HepG2 (cell line): Measurements from ENCODE around the gene TIMM13. TPM values are rescaled to one million over a fixed set of nuclear protein-coding genes. Genes with fewer than 3 reads are reported as not detected.

Experiments used
- HINFP ChIP-seq: sonication (generic); formaldehyde crosslinking; IDR thresholded peaks from 2 replicates; pipeline ENCODE4 v1.4.0; 2020; ENCODE audit warnings: low read depth, mild to moderate bottlenecking, missing genetic modification reagents
- HNF4G ChIP-seq, 2 experiments: sonication (generic) in 1 of 2; formaldehyde crosslinking in 1 of 2; IDR thresholded peaks; 2 replicates each; pipeline versions ENCODE4 v1.4.0 to v1.6.1; 2011 to 2020; ENCODE audit warnings: borderline replicate concordance in 2 of 2, low read depth in 2 of 2, mild to moderate bottlenecking in 2 of 2, low read length in 1 of 2, missing genetic modification reagents in 1 of 2, moderate library complexity in 1 of 2
- HNRNPH1 ChIP-seq: fragments of 200-400 bp; formaldehyde crosslinking; optimal IDR thresholded peaks from 2 replicates; pipeline ENCODE3; 2017; ENCODE audit warnings: mild to moderate bottlenecking, low read depth, low read length
- HNRNPLL ChIP-seq: fragments of 200-400 bp; formaldehyde crosslinking; IDR thresholded peaks from 2 replicates; pipeline ENCODE4 v1.6.1; 2017; ENCODE audit warnings: mild to moderate bottlenecking, low read depth, low read length; ENCODE audit not compliant: poor library complexity, severe bottlenecking
- NFRKB ChIP-seq: fragments of 450-650 bp; IDR thresholded peaks from 2 replicates; pipeline ENCODE4 v1.6.1; 2017
- NFYB ChIP-seq: sonication (generic); formaldehyde crosslinking; IDR thresholded peaks from 2 replicates; pipeline ENCODE4 v1.4.0; 2020; ENCODE audit warnings: missing genetic modification reagents
- RBAK ChIP-seq: sonication (generic); formaldehyde crosslinking; IDR thresholded peaks from 2 replicates; pipeline ENCODE4 v1.5.1; 2020; ENCODE audit warnings: mild to moderate bottlenecking, missing genetic modification reagents
- SMARCE1 ChIP-seq: fragments of 450-650 bp; IDR thresholded peaks from 2 replicates; pipeline ENCODE4 v1.6.1; 2017; ENCODE audit warnings: borderline replicate concordance
- TP53 ChIP-seq: sonication (generic); formaldehyde crosslinking; conservative IDR thresholded peaks from 2 replicates; pipeline ENCODE4 v1.4.0; 2020; ENCODE audit warnings: missing genetic modification reagents
- ZFP82 ChIP-seq: sonication (generic); formaldehyde crosslinking; IDR thresholded peaks from 2 replicates; pipeline ENCODE4 v1.5.1; 2020; ENCODE audit warnings: mild to moderate bottlenecking, missing genetic modification reagents, borderline replicate concordance
- ZIK1 ChIP-seq: sonication (generic); formaldehyde crosslinking; IDR thresholded peaks from 2 replicates; pipeline ENCODE4 v1.5.0; 2020; ENCODE audit warnings: mild to moderate bottlenecking, low read depth, missing genetic modification reagents, borderline replicate concordance
- ZNF430 ChIP-seq: sonication (generic); formaldehyde crosslinking; IDR thresholded peaks from 2 replicates; pipeline ENCODE4 v1.9.0; 2021; ENCODE audit warnings: mild to moderate bottlenecking, missing genetic modification reagents
- ZNF549 ChIP-seq: sonication (generic); formaldehyde crosslinking; IDR thresholded peaks from 2 replicates; pipeline ENCODE4 v1.5.0; 2020; ENCODE audit warnings: missing genetic modification reagents
- ZNF597 ChIP-seq: sonication (generic); formaldehyde crosslinking; IDR thresholded peaks from 2 replicates; pipeline ENCODE4 v1.5.0; 2020; ENCODE audit warnings: missing genetic modification reagents
- ZNF772 ChIP-seq: sonication (generic); formaldehyde crosslinking; IDR thresholded peaks from 2 replicates; pipeline ENCODE4 v1.5.0; 2020; ENCODE audit warnings: mild to moderate bottlenecking, missing genetic modification reagents
- ZNF83 ChIP-seq: sonication (generic); formaldehyde crosslinking; IDR thresholded peaks from 2 replicates; pipeline ENCODE4 v1.4.0; 2020; ENCODE audit warnings: missing genetic modification reagents, mild to moderate bottlenecking, borderline replicate concordance
- ZNF841 ChIP-seq: sonication (generic); formaldehyde crosslinking; IDR thresholded peaks from 2 replicates; pipeline ENCODE4 v1.8.1; 2023; ENCODE audit warnings: missing genetic modification reagents, borderline replicate concordance
- polyA plus RNA-seq, 8 experiments: library from polyadenylated mRNA; depleted of rRNA in 3 of 8; stranded (reverse) in 7 of 8; unstranded in 1 of 8; fragments of >200 nt; fragmentation: Illumina TruSeq in 4 of 8; extraction: Trizol in 4 of 8; gene quantifications; 2 replicates each; pipeline versions ENCODE4 v1.2.1 to v1.2.3, GENCODE V29; 2011 to 2016; ENCODE audit warnings: low read depth in 4 of 8, missing spikeins in 1 of 8, mixed read lengths in 1 of 8; ENCODE audit not compliant: insufficient read depth in 1 of 8
- total RNA-seq, 5 experiments: library from RNA; depleted of rRNA; stranded (reverse); fragments of >200 nt; fragmentation: Illumina TruSeq; extraction: Trizol; gene quantifications; 2 replicates each; pipeline ENCODE4 v1.2.3, GENCODE V29; 2016; ENCODE audit warnings: low read depth in 1 of 5
- TF ChIP-seq, protein P1 (sequence below): sonication (generic); formaldehyde crosslinking; IDR thresholded peaks from 2 replicates; pipeline ENCODE4 v1.5.0; 2020; ENCODE audit warnings: missing genetic modification reagents, mild to moderate bottlenecking, borderline replicate concordance
- TF ChIP-seq, protein P2 (sequence below): sonication (generic); formaldehyde crosslinking; IDR thresholded peaks from 2 replicates; pipeline ENCODE4 v1.5.0; 2020; ENCODE audit warnings: mild to moderate bottlenecking, missing genetic modification reagents
- TF ChIP-seq, protein P3 (sequence below): sonication (generic); formaldehyde crosslinking; IDR thresholded peaks from 2 replicates; pipeline ENCODE4 v1.5.0; 2020; ENCODE audit warnings: missing genetic modification reagents, mild to moderate bottlenecking, borderline replicate concordance

Gene TIMM13
- total and polyA plus RNA-seq, 2 of the 13 experiments (the other 11 are each of a cell fraction or from before 2014, with no cell fraction given): 48.4 to 108 TPM

DNA sequence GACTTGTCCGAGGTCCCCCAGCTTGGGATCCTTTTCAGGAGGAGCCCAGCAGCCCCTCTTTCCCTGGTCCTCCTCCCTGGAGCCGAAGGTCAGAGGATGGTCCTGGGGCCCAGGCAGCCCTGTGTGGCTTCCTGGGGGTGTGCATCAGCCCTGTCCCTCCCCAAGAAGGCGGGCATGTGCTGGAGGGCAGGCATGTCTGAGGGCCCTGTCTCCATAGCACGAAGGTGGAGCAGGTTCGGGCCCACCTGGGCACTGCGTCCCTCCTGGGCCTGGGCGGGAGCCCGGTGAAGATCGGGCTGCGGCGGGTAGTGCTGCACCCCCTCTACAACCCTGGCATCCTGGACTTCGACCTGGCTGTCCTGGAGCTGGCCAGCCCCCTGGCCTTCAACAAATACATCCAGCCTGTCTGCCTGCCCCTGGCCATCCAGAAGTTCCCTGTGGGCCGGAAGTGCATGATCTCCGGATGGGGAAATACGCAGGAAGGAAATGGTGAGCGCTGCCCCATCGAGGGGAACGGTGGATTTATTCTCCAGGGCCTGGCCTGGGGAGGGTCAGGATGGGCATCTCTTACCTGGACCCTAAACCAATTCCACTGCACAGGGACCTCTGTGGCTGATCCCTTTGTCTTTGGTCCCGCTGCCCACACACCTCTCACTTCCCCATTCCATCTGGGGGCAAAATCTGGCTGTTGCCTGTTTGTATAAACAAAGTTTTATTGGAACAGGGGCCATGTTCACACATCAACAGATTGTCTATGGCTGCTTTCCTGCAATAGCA is 10.9 kb downstream of the TIMM13 start (continued):
- TF ChIP-seq ZNF597 (CRISPR knock-in tag): no peak
- TF ChIP-seq, protein P1, sequence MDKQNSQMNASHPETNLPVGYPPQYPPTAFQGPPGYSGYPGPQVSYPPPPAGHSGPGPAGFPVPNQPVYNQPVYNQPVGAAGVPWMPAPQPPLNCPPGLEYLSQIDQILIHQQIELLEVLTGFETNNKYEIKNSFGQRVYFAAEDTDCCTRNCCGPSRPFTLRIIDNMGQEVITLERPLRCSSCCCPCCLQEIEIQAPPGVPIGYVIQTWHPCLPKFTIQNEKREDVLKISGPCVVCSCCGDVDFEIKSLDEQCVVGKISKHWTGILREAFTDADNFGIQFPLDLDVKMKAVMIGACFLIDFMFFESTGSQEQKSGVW: no peak
- TF ChIP-seq SMARCE1: no peak
- 0 out of 2 replicates have a peak, but pooled peaks have one; percentile 44 for TF ChIP-seq RBAK (CRISPR knock-in tag)
- TF ChIP-seq ZNF841 (CRISPR knock-in tag): no peak
- TF ChIP-seq, protein P2, sequence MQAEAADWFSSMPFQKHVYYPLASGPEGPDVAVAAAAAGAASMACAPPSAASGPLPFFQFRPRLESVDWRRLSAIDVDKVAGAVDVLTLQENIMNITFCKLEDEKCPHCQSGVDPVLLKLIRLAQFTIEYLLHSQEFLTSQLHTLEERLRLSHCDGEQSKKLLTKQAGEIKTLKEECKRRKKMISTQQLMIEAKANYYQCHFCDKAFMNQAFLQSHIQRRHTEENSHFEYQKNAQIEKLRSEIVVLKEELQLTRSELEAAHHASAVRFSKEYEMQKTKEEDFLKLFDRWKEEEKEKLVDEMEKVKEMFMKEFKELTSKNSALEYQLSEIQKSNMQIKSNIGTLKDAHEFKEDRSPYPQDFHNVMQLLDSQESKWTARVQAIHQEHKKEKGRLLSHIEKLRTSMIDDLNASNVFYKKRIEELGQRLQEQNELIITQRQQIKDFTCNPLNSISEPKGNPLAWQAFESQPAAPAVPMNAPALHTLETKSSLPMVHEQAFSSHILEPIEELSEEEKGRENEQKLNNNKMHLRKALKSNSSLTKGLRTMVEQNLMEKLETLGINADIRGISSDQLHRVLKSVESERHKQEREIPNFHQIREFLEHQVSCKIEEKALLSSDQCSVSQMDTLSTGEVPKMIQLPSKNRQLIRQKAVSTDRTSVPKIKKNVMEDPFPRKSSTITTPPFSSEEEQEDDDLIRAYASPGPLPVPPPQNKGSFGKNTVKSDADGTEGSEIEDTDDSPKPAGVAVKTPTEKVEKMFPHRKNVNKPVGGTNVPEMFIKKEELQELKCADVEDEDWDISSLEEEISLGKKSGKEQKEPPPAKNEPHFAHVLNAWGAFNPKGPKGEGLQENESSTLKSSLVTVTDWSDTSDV (CRISPR knock-in tag): no peak
- TF ChIP-seq, protein P3, sequence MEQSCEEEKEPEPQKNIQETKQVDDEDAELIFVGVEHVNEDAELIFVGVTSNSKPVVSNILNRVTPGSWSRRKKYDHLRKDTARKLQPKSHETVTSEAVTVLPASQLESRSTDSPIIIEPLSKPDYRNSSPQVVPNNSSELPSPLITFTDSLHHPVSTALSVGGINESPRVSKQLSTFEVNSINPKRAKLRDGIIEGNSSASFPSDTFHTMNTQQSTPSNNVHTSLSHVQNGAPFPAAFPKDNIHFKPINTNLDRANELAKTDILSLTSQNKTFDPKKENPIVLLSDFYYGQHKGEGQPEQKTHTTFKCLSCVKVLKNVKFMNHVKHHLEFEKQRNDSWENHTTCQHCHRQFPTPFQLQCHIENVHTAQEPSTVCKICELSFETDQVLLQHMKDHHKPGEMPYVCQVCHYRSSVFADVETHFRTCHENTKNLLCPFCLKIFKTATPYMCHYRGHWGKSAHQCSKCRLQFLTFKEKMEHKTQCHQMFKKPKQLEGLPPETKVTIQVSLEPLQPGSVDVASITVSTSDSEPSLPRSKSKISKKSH (CRISPR knock-in tag): no peak
- TF ChIP-seq HNF4G (IDR thresholded peaks at IDR 0.05; ENCODE audit: borderline replicate concordance, low read depth, low read length): peak; percentile 80
- TF ChIP-seq HNF4G (CRISPR knock-in tag; IDR thresholded peaks at IDR 0.05; ENCODE audit: borderline replicate concordance, low read depth): peak; percentile 92; the same call in 1 of the 2 replicates
- no peak for TF ChIP-seq HNRNPH1
- TF ChIP-seq ZNF549: no peak
- peak; percentile 34; the same call in 1 of the 2 replicates for TF ChIP-seq ZIK1 (CRISPR knock-in tag)
- TF ChIP-seq HINFP (CRISPR knock-in tag): no peak; the same call in 1 of the 2 replicates
- TF ChIP-seq ZNF83 (CRISPR knock-in tag): 0 out of 2 replicates have a peak, but pooled peaks have one; percentile 66
- no peak for TF ChIP-seq ZFP82
- peak; percentile 33 for TF ChIP-seq NFYB (CRISPR knock-in tag)
- no peak for TF ChIP-seq NFRKB
- TF ChIP-seq ZNF430 (CRISPR knock-in tag): no peak
- 0 out of 2 replicates have a peak, but pooled peaks have one; percentile 49 for TF ChIP-seq ZNF772
- peak; percentile 22 for TF ChIP-seq HNRNPLL
- 0 out of 2 replicates have a peak, but pooled peaks have one; percentile 51 for TF ChIP-seq TP53 (CRISPR knock-in tag)
